Vagina (tissue), 2 donors: ENCODE data around the gene RYR3.

Experiments used
- POLR2A ChIP-seq, 2 donors: fragments of 450-650 bp; IDR thresholded peaks; one replicate each; pipeline ENCODE4 v1.6.1; 2017; ENCODE audit warnings: antibody characterized with exemption in 2 of 2, mild to moderate bottlenecking in 2 of 2, moderate library complexity in 2 of 2
- TF ChIP-seq, protein P1 (sequence below), 3 experiments: fragments of 450-650 bp in 2 of 3; fragments of 200-600 bp in 1 of 3; sonication (generic) in 1 of 3; IDR thresholded peaks; one replicate each; pipeline ENCODE4 v1.5.1; 2017 to 2019; ENCODE audit warnings: antibody characterized with exemption in 3 of 3, mild to moderate bottlenecking in 2 of 3, moderate library complexity in 2 of 3

- TF ChIP-seq, protein P1, sequence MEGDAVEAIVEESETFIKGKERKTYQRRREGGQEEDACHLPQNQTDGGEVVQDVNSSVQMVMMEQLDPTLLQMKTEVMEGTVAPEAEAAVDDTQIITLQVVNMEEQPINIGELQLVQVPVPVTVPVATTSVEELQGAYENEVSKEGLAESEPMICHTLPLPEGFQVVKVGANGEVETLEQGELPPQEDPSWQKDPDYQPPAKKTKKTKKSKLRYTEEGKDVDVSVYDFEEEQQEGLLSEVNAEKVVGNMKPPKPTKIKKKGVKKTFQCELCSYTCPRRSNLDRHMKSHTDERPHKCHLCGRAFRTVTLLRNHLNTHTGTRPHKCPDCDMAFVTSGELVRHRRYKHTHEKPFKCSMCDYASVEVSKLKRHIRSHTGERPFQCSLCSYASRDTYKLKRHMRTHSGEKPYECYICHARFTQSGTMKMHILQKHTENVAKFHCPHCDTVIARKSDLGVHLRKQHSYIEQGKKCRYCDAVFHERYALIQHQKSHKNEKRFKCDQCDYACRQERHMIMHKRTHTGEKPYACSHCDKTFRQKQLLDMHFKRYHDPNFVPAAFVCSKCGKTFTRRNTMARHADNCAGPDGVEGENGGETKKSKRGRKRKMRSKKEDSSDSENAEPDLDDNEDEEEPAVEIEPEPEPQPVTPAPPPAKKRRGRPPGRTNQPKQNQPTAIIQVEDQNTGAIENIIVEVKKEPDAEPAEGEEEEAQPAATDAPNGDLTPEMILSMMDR (IDR thresholded peaks at IDR 0.05) = no peak
- TF ChIP-seq POLR2A (IDR thresholded peaks at IDR 0.05) = no peak
Measured at GRCh38 chr15:33866101-33866737, 555.5 kb downstream of the RYR3 start.
